HL-60 (cell line): ENCODE data around the gene MTMR3.

ENCODE experiments used
- GABPA ChIP-seq: IDR thresholded peaks from 2 replicates; pipeline ENCODE4 v1.6.1; 2012; ENCODE audit warnings: low read depth
- POLR2AphosphoS5 ChIP-seq: IDR thresholded peaks from 2 replicates; pipeline ENCODE4 v1.6.1; 2012; ENCODE audit warnings: low read depth
- TF ChIP-seq, protein P1 (sequence below): IDR thresholded peaks from one replicate; pipeline ENCODE4 v1.5.1; 2011; ENCODE audit warnings: low read length, control low read depth, inconsistent platforms; ENCODE audit not compliant: insufficient read depth
- TF ChIP-seq, protein P2 (sequence below): IDR thresholded peaks from 2 replicates; pipeline ENCODE4 v1.6.1; 2012; ENCODE audit warnings: low read depth; ENCODE audit not compliant: insufficient replicate concordance

DNA sequence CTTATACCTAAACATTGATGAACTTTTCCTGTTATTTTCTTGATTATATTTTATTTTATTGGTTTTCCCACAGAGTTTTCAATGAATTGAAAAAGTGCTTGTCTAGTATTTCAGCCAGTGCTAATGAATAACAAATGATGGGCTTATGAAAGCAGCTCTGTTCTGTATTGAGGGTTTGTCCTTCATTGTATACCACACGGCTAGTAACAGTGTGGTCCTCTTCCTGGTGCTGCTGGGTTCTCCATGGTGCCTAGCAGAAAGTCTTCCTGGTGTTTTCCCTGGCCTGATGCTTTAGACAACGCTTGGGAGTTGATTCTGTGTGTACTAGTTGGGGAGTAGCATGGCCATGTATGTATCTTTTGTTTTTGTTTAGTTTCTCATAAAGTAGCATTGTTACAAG is 89.1 kb downstream of the MTMR3 start:
- TF ChIP-seq, protein P1, sequence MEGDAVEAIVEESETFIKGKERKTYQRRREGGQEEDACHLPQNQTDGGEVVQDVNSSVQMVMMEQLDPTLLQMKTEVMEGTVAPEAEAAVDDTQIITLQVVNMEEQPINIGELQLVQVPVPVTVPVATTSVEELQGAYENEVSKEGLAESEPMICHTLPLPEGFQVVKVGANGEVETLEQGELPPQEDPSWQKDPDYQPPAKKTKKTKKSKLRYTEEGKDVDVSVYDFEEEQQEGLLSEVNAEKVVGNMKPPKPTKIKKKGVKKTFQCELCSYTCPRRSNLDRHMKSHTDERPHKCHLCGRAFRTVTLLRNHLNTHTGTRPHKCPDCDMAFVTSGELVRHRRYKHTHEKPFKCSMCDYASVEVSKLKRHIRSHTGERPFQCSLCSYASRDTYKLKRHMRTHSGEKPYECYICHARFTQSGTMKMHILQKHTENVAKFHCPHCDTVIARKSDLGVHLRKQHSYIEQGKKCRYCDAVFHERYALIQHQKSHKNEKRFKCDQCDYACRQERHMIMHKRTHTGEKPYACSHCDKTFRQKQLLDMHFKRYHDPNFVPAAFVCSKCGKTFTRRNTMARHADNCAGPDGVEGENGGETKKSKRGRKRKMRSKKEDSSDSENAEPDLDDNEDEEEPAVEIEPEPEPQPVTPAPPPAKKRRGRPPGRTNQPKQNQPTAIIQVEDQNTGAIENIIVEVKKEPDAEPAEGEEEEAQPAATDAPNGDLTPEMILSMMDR: no peak
- no peak for TF ChIP-seq POLR2AphosphoS5
- TF ChIP-seq, protein P2, sequence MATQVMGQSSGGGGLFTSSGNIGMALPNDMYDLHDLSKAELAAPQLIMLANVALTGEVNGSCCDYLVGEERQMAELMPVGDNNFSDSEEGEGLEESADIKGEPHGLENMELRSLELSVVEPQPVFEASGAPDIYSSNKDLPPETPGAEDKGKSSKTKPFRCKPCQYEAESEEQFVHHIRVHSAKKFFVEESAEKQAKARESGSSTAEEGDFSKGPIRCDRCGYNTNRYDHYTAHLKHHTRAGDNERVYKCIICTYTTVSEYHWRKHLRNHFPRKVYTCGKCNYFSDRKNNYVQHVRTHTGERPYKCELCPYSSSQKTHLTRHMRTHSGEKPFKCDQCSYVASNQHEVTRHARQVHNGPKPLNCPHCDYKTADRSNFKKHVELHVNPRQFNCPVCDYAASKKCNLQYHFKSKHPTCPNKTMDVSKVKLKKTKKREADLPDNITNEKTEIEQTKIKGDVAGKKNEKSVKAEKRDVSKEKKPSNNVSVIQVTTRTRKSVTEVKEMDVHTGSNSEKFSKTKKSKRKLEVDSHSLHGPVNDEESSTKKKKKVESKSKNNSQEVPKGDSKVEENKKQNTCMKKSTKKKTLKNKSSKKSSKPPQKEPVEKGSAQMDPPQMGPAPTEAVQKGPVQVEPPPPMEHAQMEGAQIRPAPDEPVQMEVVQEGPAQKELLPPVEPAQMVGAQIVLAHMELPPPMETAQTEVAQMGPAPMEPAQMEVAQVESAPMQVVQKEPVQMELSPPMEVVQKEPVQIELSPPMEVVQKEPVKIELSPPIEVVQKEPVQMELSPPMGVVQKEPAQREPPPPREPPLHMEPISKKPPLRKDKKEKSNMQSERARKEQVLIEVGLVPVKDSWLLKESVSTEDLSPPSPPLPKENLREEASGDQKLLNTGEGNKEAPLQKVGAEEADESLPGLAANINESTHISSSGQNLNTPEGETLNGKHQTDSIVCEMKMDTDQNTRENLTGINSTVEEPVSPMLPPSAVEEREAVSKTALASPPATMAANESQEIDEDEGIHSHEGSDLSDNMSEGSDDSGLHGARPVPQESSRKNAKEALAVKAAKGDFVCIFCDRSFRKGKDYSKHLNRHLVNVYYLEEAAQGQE: no peak
- no peak for TF ChIP-seq GABPA
